ENCODE results near the gene CGRRF1. TPM values are rescaled to one million over a fixed set of nuclear protein-coding genes. Genes with fewer than 3 reads are reported as not detected.

Gene CGRRF1
- 10 to 100 TPM; 34.5 to 42.8 TPM for total RNA-seq
- 14.6 TPM for polyA plus RNA-seq (2013, experiment 1 of 2)
- polyA plus RNA-seq (2013, experiment 2 of 2): 16.4 TPM
- total RNA-seq: 5.3 to 35.2 (median 15.1) reads per million in 172 experiments

GRCh38 chr14:54509546-54510501, at the start of gene CGRRF1:
TSS of gene CGRRF1 (plus strand) at chr14:54509906. CDS start at chr14:54509960, 54 bp downstream.
- peak within 1 kb of the TSS; percentile 6 to 59 for H3K27ac ChIP-seq (ENCODE audit: low read depth in 1 of 2, low read length in 2 of 2)
- POLR2A ChIA-PET: interaction anchor here (0.6 to 4.0 kb wide), 11 partner anchors 15 to 517 kb away, joined by 3 to 56 read pairs (median 3); partner anchors contain the start of genes CDKN3, GCH1, GMFB and SAMD4A
- H3K9me3 Mint-ChIP-seq: no peaks in the 10 kb centered on the region

GRCh38 chr14:54462048-54462447, 47.7 kb upstream of the CGRRF1 start:
- Mint-ChIP-seq H3K36me3 (ENCODE audit: low read depth) (peaks cover under 1% of the 10 kb centered on the region), H3K27me3 (no peaks in the 10 kb centered on the region), H3K4me3 (no peak overlapping the region), H3K4me1 (ENCODE audit: low read depth) (no peaks in the 10 kb centered on the region), H3K27ac (no peak overlapping the region), H3K9me3 (no peaks in the 10 kb centered on the region)
- no peaks in the 10 kb centered on the region for H3K27me3 ChIP-seq (ENCODE audit: control insufficient read depth in 1 of 2, insufficient read depth in 2 of 2, low read length in 2 of 2)
- ATAC-seq (ENCODE audit: poor library complexity): no peak
- CTCF ChIA-PET: no interaction called here
- H3K27ac ChIP-seq (ENCODE audit: low read depth in 1 of 2, low read length in 2 of 2): no peak overlapping the region
- no peaks in the 10 kb centered on the region for H3K36me3 ChIP-seq (ENCODE audit: insufficient read depth, low read length)
- intact Hi-C loops (cut with DNase I, micrococcal nuclease): no loop called here
- H3K4me1 ChIP-seq (ENCODE audit: insufficient read depth, low read length): no peaks in the 10 kb centered on the region
- no peak for TF ChIP-seq CTCF (IDR thresholded peaks at IDR 0.05)
- no peak for DNase-seq
- peaks cover 0 to 8% of the 10 kb centered on the region in 2 experiments for H3K9me3 ChIP-seq (ENCODE audit: control insufficient read depth in 1 of 2, insufficient read depth in 1 of 2, low read length in 2 of 2)
- no peak overlapping the region for H3K4me3 ChIP-seq (ENCODE audit: low read length)
- POLR2A ChIA-PET: no interaction called here

More at GRCh38 chr14:54509546-54510501, at the start of gene CGRRF1:
- DNase-seq (peak; percentile 87 to 97 (median 94)), ATAC-seq (ENCODE audit: poor library complexity) (peak; percentile 95)
- H3K4me1 ChIP-seq (ENCODE audit: insufficient read depth, low read length): peaks cover 31% of the 10 kb centered on the region
- no peaks in the 10 kb centered on the region for H3K27me3 ChIP-seq (ENCODE audit: control insufficient read depth in 1 of 2, insufficient read depth in 2 of 2, low read length in 2 of 2)
- CTCF ChIA-PET: interaction anchor here (1.0 to 4.0 kb wide), 6 partner anchors 13 to 113 kb away, joined by 3 to 21 read pairs (median 4); partner anchors contain the start of genes CDKN3, GMFB and SAMD4A
- Mint-ChIP-seq H3K27ac (peak within 1 kb of the TSS; percentile 78), H3K27me3 (peaks cover 4% of the 10 kb centered on the region), H3K36me3 (ENCODE audit: low read depth) (peaks cover 21% of the 10 kb centered on the region), H3K4me3 (peak within 1 kb of the TSS; percentile 96), H3K4me1 (ENCODE audit: low read depth) (peaks cover 59% of the 10 kb centered on the region)
- H3K36me3 ChIP-seq (ENCODE audit: insufficient read depth, low read length): no peaks in the 10 kb centered on the region
- no peaks in the 10 kb centered on the region for H3K9me3 ChIP-seq (ENCODE audit: control insufficient read depth in 1 of 2, insufficient read depth in 1 of 2, low read length in 2 of 2)
- H3K4me3 ChIP-seq (ENCODE audit: low read length): peak within 1 kb of the TSS; percentile 79
- peak; percentile 64 for TF ChIP-seq CTCF (IDR thresholded peaks at IDR 0.05)
- intact Hi-C loops (cut with DNase I, micrococcal nuclease): loop anchor here (1.0 to 10.0 kb wide), 7 partner anchors 21 to 1355 kb away; partner anchors contain the start of genes CDKN3 (in 2 of the 2), DDHD1 (in 1 of the 2), FBXO34 (in 1 of the 2) and MAPK1IP1L (in 1 of the 2)

- Histone ChIP-seq H3K9me3 (ENCODE audit: control insufficient read depth in 1 of 2, insufficient read depth in 1 of 2, low read length in 2 of 2) (peaks cover 5% of the 10 kb centered on the region in 2 experiments), H3K27ac (ENCODE audit: low read depth in 1 of 2, low read length in 2 of 2) (no peak overlapping the region), H3K27me3 (ENCODE audit: control insufficient read depth in 1 of 2, insufficient read depth in 2 of 2, low read length in 2 of 2) (no peaks in the 10 kb centered on the region), H3K36me3 (ENCODE audit: insufficient read depth, low read length) (no peaks in the 10 kb centered on the region), H3K4me1 (ENCODE audit: insufficient read depth, low read length) (no peaks in the 10 kb centered on the region), H3K4me3 (ENCODE audit: low read length) (no peak overlapping the region)
- ATAC-seq (ENCODE audit: poor library complexity) (no peak), DNase-seq (no peak)
- POLR2A ChIA-PET: no interaction called here
- peaks cover 6% of the 10 kb centered on the region for H3K9me3 Mint-ChIP-seq
- peaks cover 25% of the 10 kb centered on the region for H3K36me3 Mint-ChIP-seq (ENCODE audit: low read depth)
- H3K4me1 Mint-ChIP-seq (ENCODE audit: low read depth): no peaks in the 10 kb centered on the region
- no peaks in the 10 kb centered on the region for H3K27me3 Mint-ChIP-seq
- intact Hi-C loops (cut with DNase I, micrococcal nuclease): no loop called here
- CTCF ChIA-PET: no interaction called here
- no peak overlapping the region for H3K4me3 Mint-ChIP-seq
- H3K27ac Mint-ChIP-seq: no peak overlapping the region
- TF ChIP-seq CTCF (IDR thresholded peaks at IDR 0.05): no peak
These were observed 44.1 kb upstream of the CGRRF1 start for GRCh38 chr14:54465654-54466053.

Data from CD4-positive, alpha-beta T cell (primary cell).